GM21423 (cell line): ENCODE results near the gene FUT9.
"Not testable (repeated sequence)": the region's sequence is repeated elsewhere in the genome, so short reads cannot be mapped to it uniquely, and the experiment has no call there.

Experiments
- ATAC-seq: cut with Tn5 transposase; IDR thresholded peaks from one replicate; pipeline ENCODE4 v1.9.1; 2021; ENCODE audit warnings: mild to moderate bottlenecking, moderate library complexity; ENCODE audit not compliant: unreplicated experiment

The FUT9 gene

GRCh38 chr6:96260787-96261430, 245.1 kb downstream of the FUT9 start:
- ATAC-seq = not testable (repeated sequence)
